Endometrial microvascular endothelial cells (primary cell): ENCODE results near the gene CDA. TPM values are rescaled to one million over a fixed set of nuclear protein-coding genes. Genes with fewer than 3 reads are reported as not detected.

ENCODE experiments used
- in situ Hi-C: cut with HindIII; loops from 2 replicates; pipeline ENCODE4 v1.10.0; 2017; ENCODE audit warnings: low sequenced_read_pairs, low pct_unique_long_range_greater_than_20kb; ENCODE audit errors: inconsistent ontology term
- total RNA-seq: library from RNA; depleted of rRNA; stranded (reverse); fragments of >200 nt; gene quantifications from one replicate; pipeline ENCODE4 v1.2.3, GENCODE V29; 2015; ENCODE audit errors: inconsistent ontology term

CDA gene
- 9.1 TPM for total RNA-seq

DNA sequence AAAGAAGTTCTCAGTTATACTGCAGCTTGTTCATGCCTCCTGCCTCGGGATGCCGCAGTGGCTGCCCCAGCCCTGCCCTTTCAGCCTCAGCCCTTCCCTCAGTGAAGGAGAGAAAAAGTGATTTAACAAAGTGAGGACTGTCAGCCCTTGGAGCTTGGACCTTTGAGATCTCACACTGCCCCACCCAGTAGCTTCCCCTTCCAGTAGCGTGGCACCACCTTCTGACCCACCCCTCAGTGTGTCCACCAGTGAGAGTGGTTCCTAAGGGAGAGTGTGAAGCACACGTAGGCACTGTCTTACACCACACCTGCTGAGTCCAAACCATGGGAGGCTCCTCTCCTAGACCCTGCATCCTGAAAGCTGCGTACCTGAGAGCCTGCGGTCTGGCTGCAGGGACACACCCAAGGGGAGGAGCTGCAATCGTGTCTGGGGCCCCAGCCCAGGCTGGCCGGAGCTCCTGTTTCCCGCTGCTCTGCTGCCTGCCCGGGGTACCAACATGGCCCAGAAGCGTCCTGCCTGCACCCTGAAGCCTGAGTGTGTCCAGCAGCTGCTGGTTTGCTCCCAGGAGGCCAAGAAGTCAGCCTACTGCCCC is at the start of gene CDA:
Gene CDA, plus strand, starts transcription at position 464 of the 592 bp plus-strand sequence. Its CDS starts 33 bp downstream, at position 497.
- in situ Hi-C loops: no loop called here

DNA sequence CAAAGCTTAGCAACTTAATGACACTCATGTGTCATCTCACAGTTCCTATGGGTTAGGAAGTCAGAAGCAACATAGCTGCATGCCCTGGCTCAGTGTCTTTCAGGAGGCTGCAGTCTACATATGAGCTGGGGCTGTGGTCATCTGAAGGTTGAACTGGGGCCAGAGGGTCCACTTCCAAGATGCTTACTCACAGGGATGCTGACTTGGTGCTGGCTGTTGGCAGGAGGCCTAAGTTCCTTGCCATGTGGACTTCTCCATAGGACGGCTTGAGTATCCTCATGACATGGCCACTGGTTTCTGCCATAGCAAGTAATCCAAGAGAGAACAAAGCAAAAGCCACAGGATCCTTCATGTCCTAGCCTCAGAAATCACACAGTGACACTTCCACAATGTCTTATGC is 48.6 kb upstream of the CDA start:
- in situ Hi-C loops: no loop called here

DNA sequence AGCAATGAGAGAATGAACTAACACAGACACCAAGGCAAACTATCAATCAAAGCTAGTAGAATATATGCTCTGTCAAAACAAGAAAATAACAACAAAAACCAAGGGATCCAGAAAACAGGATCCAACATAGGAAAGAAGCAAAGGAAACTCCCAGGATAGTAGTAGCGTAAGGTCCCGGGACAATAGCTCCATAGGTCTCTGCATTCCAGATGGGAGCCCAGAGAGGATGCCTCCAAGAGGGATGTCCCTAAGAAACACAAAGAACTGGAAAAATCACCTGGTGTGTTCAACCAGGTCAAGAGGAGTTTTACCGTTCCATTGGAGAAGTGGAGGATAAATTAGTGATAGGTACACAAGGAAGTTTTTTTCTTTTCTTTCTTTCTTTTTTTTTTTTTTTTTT is 42.3 kb upstream of the CDA start:
- in situ Hi-C loops: no loop called here

DNA sequence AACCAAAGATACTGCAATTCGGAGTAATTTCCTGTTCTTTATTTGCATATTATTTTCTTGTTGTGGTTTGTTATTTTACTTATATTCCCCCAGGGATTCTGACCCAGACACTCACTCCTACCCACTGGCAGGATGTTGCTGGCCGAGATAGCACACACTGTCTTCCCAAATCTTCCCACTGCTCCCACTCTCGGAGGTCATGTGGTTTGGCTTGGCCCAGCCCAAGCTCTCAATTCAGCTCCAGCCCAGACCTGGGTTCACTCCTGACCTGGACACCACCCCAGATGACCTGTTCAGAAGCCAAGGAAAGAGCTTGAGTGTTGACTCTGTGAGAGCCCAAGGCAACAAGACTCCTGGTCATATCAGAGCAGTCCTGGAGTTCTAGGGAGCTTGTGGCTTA is 37.7 kb upstream of the CDA start:
- in situ Hi-C loops: no loop called here

DNA sequence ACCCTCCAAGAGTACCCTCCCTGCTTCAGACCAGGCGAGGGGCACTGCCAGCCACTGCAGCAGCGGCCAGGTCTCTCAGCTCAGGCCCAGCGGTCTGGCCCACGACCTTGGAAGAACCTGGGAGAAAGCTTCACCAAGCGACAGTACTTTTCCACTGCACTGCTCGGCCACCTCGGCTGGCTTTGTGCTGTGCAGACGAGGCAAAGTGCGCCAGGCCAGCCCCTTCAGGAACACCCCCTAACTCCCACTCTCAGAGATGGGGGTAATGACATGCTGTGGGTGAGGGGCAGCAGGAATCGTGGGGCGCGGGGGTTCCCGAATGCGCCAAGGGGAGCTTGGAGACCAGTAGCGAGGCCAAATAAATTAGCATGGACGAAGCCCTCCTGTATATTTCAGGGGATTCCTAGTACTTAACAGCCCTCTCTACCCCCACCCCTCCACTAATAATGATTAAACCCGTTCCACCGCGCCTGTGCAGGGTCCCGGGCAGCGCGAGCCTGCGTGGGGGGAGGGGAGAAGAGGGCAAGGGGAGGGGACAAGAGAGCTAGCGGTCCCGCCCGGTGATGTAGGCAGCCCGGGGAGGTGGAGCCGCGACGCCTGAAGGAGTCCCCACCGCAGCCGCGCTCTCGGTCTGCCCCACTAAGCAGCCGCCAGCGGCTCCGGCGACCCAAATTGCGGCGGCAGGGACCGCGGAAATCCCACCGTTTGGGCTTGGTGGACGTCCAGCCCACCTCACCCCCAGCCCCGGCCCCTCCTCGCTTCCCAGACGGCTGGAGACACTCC is 36.8 kb upstream of the CDA start, which contains the start of gene FAM43B:
Gene FAM43B, plus strand, starts transcription at position 629 of the 783 bp plus-strand sequence. CDS start 401 bp downstream, outside the sequence.
- in situ Hi-C loops: no loop called here

DNA sequence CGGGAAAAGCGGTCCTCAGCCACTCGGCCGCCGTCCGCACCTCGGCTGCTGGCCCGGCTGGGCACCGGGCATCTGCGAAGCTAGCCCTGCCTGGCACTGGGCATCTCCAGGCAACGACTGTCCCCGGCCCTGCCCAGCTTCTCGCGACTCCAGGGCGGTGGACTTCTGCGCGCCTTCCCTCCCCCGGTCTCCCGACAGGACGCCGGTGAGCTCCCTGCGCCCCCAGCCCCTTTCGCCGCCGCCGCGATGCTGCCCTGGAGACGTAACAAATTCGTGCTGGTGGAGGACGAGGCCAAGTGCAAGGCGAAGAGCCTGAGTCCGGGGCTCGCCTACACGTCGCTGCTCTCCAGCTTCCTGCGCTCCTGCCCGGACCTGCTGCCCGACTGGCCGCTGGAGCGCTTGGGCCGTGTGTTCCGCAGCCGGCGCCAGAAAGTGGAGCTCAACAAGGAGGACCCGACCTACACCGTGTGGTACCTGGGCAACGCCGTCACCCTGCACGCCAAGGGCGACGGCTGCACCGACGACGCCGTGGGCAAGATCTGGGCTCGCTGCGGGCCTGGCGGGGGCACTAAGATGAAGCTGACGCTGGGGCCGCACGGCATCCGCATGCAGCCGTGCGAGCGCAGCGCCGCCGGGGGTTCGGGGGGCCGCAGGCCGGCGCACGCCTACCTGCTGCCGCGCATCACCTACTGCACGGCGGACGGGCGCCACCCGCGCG is 36.0 kb upstream of the CDA start:
- in situ Hi-C loops: no loop called here

DNA sequence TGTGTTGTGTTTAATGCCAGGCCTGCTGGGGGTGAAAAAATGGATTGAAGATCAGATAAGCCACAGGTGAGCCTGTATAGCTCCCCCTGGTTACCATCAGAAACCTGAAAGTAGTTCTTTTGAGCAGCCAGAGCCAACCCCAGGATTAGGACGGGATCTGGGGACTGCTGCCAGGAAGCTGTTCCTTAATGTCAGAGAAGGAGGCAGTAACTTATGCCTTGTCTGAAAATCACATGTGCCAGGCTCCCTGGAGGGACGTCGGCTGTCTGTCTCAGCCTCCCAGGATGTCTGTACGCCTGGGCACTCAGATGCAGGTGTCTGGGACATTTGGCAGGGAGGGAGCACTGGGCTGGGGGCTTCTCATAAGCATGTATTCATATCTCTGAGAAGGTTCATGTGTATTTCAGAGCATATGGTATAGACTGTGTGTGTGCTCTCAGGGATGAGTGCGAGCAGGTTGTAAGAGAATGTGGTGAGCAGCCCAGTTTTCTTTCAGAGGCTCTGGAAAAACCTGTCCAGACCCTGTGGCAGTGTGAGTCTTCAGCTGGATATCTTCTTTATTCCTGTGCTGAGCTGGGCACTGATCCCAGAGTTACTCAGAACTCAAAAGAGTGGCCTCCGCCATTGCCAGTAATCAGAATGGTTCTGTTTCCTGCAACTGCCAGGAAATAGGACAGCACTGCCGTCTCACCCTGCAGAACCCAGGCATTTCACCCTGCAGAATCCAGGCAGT is 33.7 kb upstream of the CDA start:
- in situ Hi-C loops: no loop called here

DNA sequence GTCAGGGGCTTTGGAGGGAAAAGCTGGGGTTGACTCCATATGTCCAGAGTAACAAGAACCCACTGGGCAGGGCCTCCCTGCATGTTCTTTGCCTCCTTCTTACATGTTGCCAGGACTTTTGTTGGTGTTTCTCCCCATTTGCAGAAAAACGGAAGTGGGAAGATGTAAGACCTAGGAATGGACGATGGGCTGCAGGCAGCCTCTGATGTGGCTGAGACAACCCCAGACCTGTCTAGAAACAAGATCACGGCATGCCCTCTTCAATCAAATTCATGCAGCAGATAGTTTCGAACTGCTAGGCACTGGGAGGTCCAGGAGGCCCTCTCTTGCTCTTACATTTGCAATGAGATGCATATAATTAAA is 33.2 kb upstream of the CDA start:
- in situ Hi-C loops: no loop called here

DNA sequence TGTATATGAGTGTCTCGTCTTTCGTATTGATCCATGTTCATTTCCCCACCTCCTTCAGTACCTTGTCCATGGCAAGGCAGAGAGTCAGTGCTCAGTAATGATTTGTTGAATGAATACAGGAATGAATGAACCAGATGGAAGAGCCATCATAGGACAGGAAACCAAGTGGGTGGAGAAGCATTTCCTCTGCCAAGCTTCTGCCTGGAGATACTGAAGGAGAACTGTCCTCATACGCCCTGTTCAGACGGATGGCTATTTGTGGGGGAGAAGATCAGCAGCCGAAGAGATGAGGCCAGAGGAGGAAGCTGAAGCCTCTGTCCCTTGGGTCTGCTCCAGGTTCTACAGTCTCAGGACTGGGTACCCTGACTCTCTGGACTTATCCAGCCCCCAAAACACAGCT is 30.7 kb upstream of the CDA start:
- in situ Hi-C loops: no loop called here

DNA sequence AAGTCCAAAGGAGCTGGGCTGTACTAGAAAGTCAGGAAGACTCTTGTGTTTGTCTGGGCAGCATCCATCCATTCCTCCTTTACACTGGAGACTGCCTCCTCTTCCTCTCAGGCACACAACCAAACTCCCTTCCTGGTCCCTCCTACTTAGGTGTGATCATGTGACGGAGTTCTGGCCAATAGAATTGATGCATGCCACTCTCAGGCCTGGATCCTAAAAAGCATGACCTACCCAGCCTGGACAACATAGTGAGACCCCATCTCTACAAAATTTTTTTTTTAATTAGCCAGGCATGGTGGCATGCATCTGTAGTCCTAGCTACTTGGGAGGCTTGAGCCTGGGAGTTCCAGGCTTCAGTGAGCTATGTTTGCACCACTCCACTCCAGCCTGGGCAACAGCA is 27.9 kb upstream of the CDA start:
- in situ Hi-C loops: no loop called here

DNA sequence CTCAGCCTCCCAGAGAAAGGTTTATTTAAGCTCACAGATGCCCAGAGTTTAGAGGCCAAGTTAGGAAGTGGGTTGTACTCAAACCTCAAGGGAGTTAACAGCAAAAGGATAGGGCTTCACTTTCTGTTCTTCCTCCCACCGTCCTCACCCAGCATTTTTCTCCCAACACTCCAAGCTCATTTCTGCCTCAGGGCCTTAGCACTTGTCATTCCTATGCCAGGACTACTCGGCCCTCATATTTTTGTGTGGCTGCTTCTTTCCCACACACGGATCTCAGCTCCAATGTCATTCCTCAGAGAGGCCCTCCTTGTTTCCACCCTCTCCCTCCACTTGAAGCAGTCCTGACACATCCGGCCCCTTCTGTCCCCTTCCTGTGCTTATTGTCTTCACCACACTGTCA is 23.7 kb upstream of the CDA start:
- in situ Hi-C loops: no loop called here

DNA sequence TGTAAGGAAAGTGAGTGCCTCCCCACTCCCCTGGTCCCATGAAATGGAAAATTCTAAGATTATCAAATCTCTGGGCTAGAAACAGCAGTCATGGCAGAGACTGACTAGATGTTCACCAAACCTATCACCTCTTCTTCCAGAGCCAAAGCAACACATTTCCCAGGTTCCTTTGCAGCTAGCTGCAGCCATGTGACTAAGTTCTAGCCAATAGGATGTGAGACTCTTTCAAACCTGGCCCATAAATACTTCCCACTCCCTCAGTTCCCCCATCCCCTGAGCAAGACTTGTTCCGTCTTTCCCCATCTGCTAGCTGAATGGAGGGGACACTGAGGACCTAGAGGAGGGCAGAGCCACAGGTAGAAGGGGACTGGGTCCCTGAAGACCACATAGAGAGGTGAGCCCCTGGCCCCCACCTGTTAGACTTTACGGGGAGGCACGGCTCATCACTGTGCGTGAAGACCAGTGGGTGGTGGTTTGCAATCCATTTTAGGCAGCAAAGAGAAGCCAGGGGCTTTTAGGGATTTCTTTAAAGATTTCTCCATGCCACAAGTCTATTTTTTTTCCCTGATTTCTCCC is 19.3 kb upstream of the CDA start:
- in situ Hi-C loops: no loop called here

DNA sequence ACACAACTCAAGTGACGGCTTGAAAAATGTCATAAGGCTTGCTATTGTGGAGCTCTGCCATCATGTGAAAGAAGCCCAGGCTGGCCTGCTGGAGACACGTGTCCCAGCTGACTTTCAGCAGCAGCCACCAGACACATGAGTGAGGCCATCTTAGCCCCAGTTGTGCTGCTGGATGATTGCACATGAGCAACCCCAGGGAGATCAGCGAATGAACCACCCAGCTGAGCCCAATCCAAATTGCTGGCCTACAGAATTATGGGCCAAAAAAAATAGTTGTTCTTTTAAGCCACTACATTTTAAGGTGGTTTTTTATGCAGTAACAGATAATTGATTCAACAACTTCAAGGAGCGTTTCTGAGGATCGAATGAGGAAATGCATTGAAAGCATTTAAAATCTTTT is 17.5 kb upstream of the CDA start:
- in situ Hi-C loops: no loop called here

DNA sequence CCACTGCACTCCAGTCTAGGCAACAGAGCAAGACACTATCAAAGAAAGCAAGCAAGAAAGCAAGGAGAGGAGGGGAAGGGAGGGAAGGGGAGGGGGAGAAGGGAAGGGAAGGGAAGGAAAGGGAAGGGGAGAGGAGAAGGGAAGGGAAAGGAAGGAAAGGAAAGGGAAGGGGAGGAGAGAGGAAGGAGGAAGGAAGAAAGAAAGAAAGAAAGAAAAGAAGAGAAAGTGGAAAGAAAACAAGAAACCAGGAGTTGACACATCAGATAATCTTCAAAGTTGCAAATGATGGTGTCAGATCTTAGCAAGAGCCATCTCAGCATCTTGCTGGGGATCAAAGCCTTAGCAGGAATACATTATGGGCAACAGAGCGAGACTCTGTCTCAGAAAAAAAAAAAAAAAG is 14.9 kb upstream of the CDA start:
- in situ Hi-C loops: no loop called here

DNA sequence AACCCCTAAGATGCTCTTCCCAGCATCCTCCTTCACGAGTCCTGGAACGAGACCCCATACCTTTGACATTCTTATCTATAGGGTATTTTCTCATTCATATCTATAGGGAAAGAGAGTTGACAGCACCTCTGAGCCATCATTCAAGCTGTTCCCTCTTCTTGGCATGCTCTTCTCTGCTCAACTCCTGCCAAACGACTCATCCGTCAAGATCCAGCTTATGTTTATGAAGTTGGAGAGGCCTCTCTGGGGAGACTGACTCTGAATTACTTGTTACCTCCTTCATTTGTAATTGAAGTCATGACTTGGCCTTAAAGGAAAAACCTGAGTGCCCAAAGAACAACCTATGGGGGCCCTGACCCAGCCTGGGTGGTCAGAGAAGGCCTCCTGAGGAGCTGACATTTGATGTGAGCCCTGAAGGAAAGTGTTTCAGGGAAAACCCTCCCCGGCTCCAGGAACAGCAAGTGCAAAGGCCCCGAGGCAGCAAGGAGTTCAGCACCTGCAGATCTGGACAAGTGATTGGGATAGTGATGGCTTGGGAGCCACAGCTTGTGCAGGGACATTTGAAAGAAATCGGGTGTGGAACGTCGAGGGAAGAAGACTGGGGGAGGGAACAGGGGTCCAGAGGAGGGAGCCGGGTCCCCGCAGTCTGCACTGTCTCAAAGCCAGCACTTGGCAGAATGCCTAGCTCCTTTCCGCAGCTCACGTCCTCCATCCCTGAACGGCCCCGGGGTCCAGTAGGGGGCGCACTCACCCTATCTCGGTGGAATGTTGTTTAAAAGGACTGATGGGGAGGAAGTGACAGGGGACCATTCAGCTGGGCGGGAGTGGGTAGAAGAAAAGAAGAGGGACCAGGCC is 14.0 kb upstream of the CDA start:
- in situ Hi-C loops: no loop called here

DNA sequence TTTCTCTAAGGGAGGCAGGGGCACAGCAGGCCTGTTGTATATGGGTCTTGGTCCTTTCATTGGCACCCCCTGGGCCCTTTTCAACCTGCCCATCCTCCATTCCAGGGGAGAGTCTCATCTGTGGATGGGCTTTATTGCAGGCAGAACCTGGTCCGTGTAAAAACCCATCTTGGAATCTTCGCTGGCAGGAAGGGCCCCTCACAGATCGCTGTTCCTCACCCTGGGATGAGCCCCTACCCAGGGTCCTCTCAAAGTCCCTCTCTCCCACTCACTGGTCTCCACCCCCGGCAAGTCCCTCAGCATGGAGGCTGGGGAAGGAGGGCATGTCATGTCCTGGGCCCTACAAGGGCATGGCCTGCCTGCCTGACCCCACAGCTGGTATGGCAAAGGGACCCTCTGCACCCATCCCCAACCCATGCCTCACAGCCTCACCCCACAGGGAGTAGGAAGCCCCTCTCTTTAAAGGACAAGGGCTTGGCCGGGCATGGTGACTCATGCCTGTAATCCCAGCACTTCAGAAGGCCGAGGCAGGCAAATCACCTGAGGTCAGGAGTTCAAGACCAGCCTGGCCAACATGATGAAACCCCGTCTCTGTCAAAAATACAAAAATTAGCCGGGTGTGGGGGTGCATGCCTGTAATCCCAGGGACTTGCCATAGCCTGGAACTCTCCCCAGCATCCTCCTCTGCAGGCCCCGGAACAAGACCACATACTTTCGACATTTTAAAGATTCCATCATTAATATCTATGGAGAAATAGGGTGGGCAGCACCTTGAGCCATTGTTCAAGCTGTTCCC is 13.2 kb upstream of the CDA start:
- in situ Hi-C loops: no loop called here

DNA sequence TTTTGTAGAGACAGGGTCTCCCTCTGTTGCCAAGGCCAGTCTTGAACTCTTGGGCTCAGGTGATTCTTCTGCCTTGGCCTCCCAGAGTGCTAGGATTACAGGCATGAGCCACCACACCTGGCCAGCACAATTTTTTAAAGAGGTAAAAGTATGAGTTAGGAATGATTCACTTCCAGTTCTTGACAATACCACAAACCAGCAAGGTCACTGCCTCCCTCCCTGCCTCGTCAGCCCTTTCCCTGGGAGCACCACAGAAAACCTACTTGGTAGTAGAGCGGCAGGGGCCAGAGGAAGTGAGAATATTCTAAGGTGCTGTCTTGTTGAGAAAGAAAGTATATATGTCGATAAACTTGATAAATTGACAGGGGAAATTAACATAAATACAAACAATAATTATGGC is 10.8 kb upstream of the CDA start:
- in situ Hi-C loops: no loop called here
